ENCODE results near the gene SLC26A9.

SLC26A9 gene

DNA sequence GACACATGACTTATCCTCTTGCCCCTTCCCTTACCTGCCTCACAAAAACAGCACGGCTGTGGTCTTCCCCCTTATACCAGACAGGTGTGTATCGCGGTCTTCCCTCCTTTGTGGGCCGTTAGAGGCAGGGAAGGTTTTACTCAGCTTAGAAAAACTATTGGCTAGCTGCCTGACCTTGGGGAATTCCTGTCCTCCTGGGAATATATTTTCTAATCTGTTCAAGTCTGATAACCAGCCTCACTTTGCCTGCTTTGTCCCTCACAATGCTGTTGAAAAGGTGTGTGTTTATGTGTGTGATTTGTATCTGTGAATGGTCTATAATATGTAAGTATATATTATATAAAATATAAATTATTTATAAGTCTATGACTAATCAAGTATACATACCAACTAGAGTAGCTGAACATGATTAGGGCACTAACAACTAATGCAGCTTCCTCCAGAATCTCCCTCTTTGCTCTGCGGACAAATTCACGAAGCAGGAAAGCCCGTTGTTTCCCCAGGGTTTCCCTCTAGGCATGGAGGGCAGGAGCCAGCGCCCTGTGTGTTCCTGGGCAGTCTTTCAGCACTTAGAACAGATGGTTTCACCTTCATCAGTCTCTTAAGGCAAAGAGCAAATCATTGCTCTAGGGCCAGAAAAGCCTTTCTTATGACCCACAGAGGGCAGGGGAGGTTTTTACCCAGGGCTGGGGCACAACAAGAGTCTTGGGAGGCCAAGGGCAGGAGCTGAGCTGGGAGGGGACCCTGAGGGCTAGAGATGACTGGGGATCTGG lies 25.6 kb downstream of the SLC26A9 start:
- DNase-seq (ENCODE audit: low read depth) = no peak
- TF ChIP-seq, protein P1, sequence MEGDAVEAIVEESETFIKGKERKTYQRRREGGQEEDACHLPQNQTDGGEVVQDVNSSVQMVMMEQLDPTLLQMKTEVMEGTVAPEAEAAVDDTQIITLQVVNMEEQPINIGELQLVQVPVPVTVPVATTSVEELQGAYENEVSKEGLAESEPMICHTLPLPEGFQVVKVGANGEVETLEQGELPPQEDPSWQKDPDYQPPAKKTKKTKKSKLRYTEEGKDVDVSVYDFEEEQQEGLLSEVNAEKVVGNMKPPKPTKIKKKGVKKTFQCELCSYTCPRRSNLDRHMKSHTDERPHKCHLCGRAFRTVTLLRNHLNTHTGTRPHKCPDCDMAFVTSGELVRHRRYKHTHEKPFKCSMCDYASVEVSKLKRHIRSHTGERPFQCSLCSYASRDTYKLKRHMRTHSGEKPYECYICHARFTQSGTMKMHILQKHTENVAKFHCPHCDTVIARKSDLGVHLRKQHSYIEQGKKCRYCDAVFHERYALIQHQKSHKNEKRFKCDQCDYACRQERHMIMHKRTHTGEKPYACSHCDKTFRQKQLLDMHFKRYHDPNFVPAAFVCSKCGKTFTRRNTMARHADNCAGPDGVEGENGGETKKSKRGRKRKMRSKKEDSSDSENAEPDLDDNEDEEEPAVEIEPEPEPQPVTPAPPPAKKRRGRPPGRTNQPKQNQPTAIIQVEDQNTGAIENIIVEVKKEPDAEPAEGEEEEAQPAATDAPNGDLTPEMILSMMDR (conservative IDR thresholded peaks at IDR 0.05; ENCODE audit: low read depth, low read length) = no peak
- H3K4me3 ChIP-seq (ENCODE audit: low read depth, low read length) = no peak overlapping the region

DNA sequence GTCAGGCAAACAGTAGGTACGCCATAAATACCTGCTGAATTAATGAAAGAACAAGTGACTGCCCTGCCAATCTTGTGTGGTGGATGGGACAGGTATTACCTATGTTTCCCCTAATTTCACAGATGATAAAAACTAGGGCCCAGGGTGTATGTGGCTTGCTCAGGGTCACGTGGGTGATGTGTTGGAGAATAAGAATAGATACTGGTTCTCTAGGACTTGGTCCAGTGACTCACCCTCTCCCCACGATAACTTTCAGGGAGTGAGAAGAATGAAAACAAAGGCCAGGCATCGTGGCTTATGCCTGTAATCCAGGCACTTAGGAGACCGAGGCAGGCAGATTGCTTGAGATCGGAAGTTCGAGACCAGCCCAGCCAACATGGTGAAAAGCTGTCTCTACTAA lies 26.7 kb downstream of the SLC26A9 start:
- TF ChIP-seq, protein P1 (conservative IDR thresholded peaks at IDR 0.05; ENCODE audit: low read depth, low read length) = no peak
- no peak overlapping the region for H3K4me3 ChIP-seq (ENCODE audit: low read depth, low read length)
- DNase-seq (ENCODE audit: low read depth) = peak; percentile 40

DNA sequence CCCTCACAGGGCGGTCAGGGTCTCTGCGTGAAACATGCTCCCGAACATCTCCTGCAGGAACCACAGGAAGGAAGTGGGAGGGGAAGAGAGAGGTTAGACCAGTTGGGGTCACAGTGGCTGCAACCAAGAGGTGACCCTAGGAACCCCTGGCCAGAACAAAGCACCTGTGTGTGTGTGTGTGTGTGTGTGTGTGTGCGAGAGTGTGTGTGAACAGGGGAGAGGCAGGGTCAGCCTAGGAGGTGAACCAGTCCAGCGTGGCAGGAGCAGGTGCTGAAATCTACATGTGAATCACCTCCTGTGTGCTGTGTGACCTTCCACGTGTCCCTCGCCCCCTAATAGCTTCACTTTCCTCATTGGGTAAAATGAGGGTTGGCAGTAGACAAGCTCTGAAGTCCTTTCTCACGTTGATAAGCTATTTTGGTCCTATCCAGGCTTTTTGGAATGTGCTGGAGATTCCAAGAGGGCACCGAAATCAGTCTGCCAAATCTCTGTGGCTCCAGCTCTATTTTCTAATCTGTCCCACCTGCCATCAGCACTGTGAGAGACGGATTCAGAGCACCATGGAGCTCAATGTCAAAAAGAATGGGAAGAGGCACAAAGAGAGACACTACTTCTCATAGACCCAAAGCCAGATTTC lies 27.8 kb downstream of the SLC26A9 start:
- H3K4me3 ChIP-seq (ENCODE audit: low read depth, low read length) = no peak overlapping the region
- TF ChIP-seq, protein P1 (conservative IDR thresholded peaks at IDR 0.05; ENCODE audit: low read depth, low read length) = no peak
- no peak for DNase-seq (ENCODE audit: low read depth)

DNA sequence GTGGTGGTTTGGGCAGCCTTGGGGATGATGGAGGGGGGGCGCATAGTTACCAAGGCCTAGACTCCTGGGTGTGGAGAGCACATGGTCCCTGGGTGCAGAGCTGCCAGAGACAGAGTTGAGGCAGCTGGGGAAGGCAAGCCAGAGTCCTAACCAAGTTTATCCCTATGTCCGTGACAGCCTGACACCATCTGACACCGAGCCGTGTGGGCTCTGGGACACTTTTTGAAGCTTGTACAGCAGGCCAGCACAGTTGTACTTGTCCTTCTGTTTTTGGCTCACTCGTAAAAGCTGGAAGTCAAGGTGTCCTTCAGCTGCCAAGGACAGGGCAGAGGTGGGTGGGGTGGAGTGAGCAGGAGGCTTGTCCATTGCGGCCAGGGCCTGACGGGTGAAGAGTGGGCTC lies 28.5 kb downstream of the SLC26A9 start:
- DNase-seq (ENCODE audit: low read depth) = no peak
- TF ChIP-seq, protein P1 (conservative IDR thresholded peaks at IDR 0.05; ENCODE audit: low read depth, low read length) = no peak
- no peak overlapping the region for H3K4me3 ChIP-seq (ENCODE audit: low read depth, low read length)

DNA sequence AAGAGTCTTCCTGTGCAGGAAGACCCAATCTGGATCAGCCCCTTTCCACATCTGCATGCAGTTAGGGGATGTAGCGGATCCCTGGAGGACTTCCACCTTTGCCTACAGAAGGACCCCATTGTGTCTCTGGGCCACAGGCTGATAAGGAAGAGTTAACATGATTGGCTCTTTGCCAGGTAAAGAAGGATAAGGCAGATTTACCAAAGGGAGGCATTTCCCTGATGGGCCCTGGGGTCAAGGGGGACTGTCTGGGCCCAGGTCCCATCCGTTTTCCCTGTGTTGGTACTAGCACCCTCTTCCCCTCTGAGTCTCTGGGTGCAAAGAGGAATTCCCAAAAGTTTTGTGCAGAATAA lies 29.1 kb downstream of the SLC26A9 start:
- H3K4me3 ChIP-seq (ENCODE audit: low read depth, low read length) = no peak overlapping the region
- DNase-seq (ENCODE audit: low read depth) = no peak
- TF ChIP-seq, protein P1 (conservative IDR thresholded peaks at IDR 0.05; ENCODE audit: low read depth, low read length) = no peak

DNA sequence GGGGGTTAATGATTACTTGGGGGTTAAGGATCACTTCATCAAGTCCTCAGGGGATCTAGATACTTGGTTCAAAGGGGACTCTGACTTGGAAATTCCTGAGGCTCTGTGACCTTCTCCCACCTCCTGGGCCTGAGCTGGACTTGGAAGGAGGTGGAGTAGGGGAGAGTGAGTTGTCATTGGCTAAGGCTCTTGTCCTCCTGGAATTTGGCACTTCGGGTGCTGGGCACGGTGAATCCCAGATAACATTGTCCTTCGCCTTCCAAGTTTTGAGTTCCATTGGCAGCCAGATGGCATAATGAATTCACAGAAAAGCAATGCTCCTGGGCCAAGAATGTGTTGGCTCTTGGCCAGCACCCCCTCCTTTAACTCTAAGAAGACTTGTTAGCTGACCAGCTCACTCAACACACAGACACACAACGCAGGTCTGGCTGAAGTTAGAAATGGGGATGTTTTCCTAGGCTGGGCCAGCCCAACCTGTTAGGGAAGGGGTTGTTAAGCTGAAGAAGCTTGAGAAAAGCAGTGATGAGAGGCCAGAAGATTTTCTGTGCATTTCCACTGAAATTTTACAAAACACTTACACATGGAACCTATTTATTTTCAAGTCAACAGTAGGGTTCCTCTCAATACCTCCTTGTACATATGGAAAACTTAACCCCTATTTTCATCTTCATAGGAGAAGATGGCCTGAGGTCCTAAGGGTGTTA lies 29.7 kb downstream of the SLC26A9 start:
- TF ChIP-seq, protein P1 (conservative IDR thresholded peaks at IDR 0.05; ENCODE audit: low read depth, low read length) = no peak
- no peak overlapping the region for H3K4me3 ChIP-seq (ENCODE audit: low read depth, low read length)
- no peak for DNase-seq (ENCODE audit: low read depth)
